Measurements from ENCODE around the gene MAS1L.

DNA sequence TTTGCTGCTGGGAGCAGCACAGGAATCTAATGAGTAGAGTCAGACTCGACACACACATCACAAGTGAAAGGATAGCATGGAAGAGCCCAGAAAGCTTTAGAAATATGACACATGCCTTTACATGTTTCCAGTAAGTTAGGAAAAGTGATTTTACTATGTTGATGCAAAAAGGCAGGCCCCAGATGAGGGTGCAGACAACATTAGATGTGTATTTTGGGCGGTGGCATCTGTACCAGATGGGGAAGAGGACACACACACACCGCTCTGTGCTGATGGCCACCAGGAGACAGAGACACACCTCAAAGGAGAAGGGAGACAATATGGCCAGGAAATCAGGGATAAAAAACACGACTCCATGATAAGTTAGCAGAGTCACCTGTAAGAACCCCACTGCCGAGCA is 625 bp downstream of the MAS1L start:
- TF ChIP-seq, protein P1, sequence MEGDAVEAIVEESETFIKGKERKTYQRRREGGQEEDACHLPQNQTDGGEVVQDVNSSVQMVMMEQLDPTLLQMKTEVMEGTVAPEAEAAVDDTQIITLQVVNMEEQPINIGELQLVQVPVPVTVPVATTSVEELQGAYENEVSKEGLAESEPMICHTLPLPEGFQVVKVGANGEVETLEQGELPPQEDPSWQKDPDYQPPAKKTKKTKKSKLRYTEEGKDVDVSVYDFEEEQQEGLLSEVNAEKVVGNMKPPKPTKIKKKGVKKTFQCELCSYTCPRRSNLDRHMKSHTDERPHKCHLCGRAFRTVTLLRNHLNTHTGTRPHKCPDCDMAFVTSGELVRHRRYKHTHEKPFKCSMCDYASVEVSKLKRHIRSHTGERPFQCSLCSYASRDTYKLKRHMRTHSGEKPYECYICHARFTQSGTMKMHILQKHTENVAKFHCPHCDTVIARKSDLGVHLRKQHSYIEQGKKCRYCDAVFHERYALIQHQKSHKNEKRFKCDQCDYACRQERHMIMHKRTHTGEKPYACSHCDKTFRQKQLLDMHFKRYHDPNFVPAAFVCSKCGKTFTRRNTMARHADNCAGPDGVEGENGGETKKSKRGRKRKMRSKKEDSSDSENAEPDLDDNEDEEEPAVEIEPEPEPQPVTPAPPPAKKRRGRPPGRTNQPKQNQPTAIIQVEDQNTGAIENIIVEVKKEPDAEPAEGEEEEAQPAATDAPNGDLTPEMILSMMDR (IDR thresholded peaks at IDR 0.05) = no peak
- no peak for TF ChIP-seq POLR2A (IDR thresholded peaks at IDR 0.05)
